WTC11 (cell line): ENCODE results near the gene ATRIP.

ENCODE experiments used
- NR2C2 ChIP-seq: sonication (generic); formaldehyde crosslinking; IDR thresholded peaks from 2 replicates; pipeline ENCODE4 v1.8.0; 2022; ENCODE audit warnings: mild to moderate bottlenecking, missing genetic modification reagents
- NR3C1 ChIP-seq: sonication (generic); formaldehyde crosslinking; conservative IDR thresholded peaks from 2 replicates; pipeline ENCODE4 v1.8.1; 2023; ENCODE audit warnings: low read depth, mild to moderate bottlenecking, missing genetic modification reagents
- SP1 ChIP-seq: sonication (generic); formaldehyde crosslinking; conservative IDR thresholded peaks from 2 replicates; pipeline ENCODE4 v1.8.1; 2022; ENCODE audit warnings: missing genetic modification reagents
- TEAD1 ChIP-seq: sonication (generic); formaldehyde crosslinking; IDR thresholded peaks from 2 replicates; pipeline ENCODE4 v1.8.0; 2022; ENCODE audit warnings: mild to moderate bottlenecking, missing genetic modification reagents
- ZNF232 ChIP-seq: sonication (generic); formaldehyde crosslinking; IDR thresholded peaks from 2 replicates; pipeline ENCODE4 v1.8.0; 2022; ENCODE audit warnings: mild to moderate bottlenecking, missing genetic modification reagents
- TF ChIP-seq, protein P1 (sequence below): fragments of 200-600 bp; IDR thresholded peaks from 2 replicates; pipeline ENCODE4 v1.8.0; 2022; ENCODE audit warnings: antibody characterized with exemption
- TF ChIP-seq, protein P2 (sequence below): sonication (generic); formaldehyde crosslinking; IDR thresholded peaks from 2 replicates; pipeline ENCODE4 v1.8.0; 2022; ENCODE audit warnings: mild to moderate bottlenecking, missing genetic modification reagents

DNA sequence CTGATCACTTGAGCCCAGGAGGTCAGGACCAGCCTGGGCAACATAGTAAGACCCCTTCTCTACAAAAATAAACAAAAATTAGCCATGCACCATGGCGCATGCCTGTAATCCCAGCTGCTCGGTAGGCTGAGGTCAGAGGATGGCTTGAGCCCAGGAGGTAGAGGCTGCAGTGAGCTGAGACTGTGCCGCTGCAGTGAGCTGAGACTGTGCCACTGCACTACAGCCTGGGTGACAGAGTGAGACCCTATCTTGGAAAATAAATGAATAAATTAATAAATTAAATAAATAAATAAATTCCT lies 46.6 kb downstream of the ATRIP start:
- TF ChIP-seq, protein P1, sequence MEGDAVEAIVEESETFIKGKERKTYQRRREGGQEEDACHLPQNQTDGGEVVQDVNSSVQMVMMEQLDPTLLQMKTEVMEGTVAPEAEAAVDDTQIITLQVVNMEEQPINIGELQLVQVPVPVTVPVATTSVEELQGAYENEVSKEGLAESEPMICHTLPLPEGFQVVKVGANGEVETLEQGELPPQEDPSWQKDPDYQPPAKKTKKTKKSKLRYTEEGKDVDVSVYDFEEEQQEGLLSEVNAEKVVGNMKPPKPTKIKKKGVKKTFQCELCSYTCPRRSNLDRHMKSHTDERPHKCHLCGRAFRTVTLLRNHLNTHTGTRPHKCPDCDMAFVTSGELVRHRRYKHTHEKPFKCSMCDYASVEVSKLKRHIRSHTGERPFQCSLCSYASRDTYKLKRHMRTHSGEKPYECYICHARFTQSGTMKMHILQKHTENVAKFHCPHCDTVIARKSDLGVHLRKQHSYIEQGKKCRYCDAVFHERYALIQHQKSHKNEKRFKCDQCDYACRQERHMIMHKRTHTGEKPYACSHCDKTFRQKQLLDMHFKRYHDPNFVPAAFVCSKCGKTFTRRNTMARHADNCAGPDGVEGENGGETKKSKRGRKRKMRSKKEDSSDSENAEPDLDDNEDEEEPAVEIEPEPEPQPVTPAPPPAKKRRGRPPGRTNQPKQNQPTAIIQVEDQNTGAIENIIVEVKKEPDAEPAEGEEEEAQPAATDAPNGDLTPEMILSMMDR: no peak
- TF ChIP-seq ZNF232 (CRISPR knock-in tag): no peak
- TF ChIP-seq, protein P2, sequence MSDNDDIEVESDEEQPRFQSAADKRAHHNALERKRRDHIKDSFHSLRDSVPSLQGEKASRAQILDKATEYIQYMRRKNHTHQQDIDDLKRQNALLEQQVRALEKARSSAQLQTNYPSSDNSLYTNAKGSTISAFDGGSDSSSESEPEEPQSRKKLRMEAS (CRISPR knock-in tag): no peak
- no peak for TF ChIP-seq SP1
- no peak for TF ChIP-seq NR2C2 (CRISPR knock-in tag)
- TF ChIP-seq NR3C1: no peak
- no peak for TF ChIP-seq TEAD1 (CRISPR knock-in tag)
